Stimulated activated CD8-positive, alpha-beta memory T cell treated with anti-CD3 and anti-CD28 coated beads, Interleukin-12 subunit alpha, Interleukin-12 subunit beta, amount 100 ng/mL, for 24 hours (primary cell): ENCODE data around the gene SIGLEC8.
"Not testable (repeated sequence)": the region's sequence is repeated elsewhere in the genome, so short reads cannot be mapped to it uniquely, and the experiment has no call there.

Source experiments
- DNase-seq: peaks from one replicate; pipeline ENCODE4 v3.0.0-alpha.2; 2020; ENCODE audit errors: extremely low read depth

The SIGLEC8 gene

GRCh38 chr19:51473009-51473707 lies 14.9 kb upstream of the SIGLEC8 start:
- DNase-seq = peak; percentile 74

- no peak for DNase-seq
These were observed 14.4 kb upstream of the SIGLEC8 start for GRCh38 chr19:51472607-51473006.

- DNase-seq = no peak
These were observed 13.3 kb upstream of the SIGLEC8 start for GRCh38 chr19:51471527-51471926.

- no peak for DNase-seq
These were observed 12.7 kb upstream of the SIGLEC8 start for GRCh38 chr19:51470966-51471365.

- no peak for DNase-seq
These were observed 11.4 kb upstream of the SIGLEC8 start for GRCh38 chr19:51469629-51470028.

- no peak for DNase-seq
These were observed 10.9 kb upstream of the SIGLEC8 start for GRCh38 chr19:51469162-51469561.

GRCh38 chr19:51468545-51468920 lies 10.3 kb upstream of the SIGLEC8 start:
- DNase-seq = no peak

- DNase-seq = no peak
These were observed 9.8 kb upstream of the SIGLEC8 start for GRCh38 chr19:51467864-51468544.

GRCh38 chr19:51466723-51467122 lies 8.5 kb upstream of the SIGLEC8 start:
- DNase-seq = no peak

- not testable (repeated sequence) for DNase-seq
These were observed 5.8 kb upstream of the SIGLEC8 start for GRCh38 chr19:51463976-51464581.

- no peak for DNase-seq
These were observed 4.4 kb upstream of the SIGLEC8 start for GRCh38 chr19:51462681-51463080.

- no peak for DNase-seq
These were observed 4.0 kb upstream of the SIGLEC8 start for GRCh38 chr19:51462276-51462675.

- no peak for DNase-seq
These were observed 3.5 kb upstream of the SIGLEC8 start for GRCh38 chr19:51461723-51462161.

GRCh38 chr19:51460164-51460992 lies 2.1 kb upstream of the SIGLEC8 start:
- DNase-seq = no peak

GRCh38 chr19:51458899-51459505 lies 748 bp upstream of the SIGLEC8 start:
- DNase-seq = no peak

GRCh38 chr19:51457351-51458013 lies 772 bp downstream of the SIGLEC8 start:
- DNase-seq = no peak

- no peak for DNase-seq
These were observed 1.5 kb downstream of the SIGLEC8 start for GRCh38 chr19:51456541-51457290.

GRCh38 chr19:51450730-51451307 lies 7.4 kb downstream of the SIGLEC8 start:
- DNase-seq = peak; percentile 34

GRCh38 chr19:51448411-51449016 lies 9.7 kb downstream of the SIGLEC8 start:
- no peak for DNase-seq

GRCh38 chr19:51448011-51448410 lies 10.2 kb downstream of the SIGLEC8 start:
- DNase-seq = no peak
